NCI-H128 (cell line): Measurements from ENCODE around the gene FOS.
A peak's percentile ranks its signal among the peaks of the same experiment; 100 is the strongest.

Source experiments
- DNase-seq: peaks from one replicate; lab custom pipeline; 2025; ENCODE audit not compliant: unreplicated experiment; lab: John Stamatoyannopoulos, UW

FOS gene

DNA sequence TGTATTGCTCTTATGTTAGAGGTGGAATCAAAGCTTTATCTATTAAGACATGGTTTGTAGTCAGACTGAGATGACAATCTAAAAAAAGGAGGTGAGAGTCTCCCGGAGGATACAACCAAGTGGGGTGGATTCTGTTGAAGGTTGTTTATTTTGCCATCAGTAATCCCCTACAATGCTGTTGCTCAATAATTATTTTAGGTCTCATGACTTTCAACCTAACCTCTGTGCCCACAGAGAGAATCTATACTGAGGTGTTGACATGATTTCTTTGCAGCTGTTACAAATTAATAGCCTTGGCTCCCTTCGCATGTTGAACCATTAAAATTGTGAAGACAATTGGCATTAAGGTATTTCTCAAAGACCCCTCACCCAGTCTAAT lies 28.7 kb upstream of the FOS start:
- DNase-seq = no peak

DNA sequence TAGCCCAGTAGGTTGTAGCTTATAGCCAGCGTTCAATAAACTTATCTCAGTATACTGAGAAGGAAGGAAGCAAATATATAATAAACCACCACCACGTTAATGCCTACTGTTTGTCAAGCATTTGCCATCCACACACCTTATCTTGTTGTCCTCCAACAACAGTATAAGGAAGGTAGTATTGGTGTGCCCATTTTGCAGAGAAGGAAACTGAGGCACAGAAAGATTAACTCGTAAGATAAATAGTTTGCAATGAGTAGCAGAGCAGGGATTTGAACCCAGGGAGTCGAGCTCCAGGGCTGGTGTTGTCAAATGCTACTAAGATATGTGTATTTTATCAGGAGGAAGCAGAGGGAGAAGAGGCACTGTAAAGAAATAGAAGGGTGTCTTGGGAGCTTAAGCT lies 27.8 kb upstream of the FOS start:
- no peak for DNase-seq

DNA sequence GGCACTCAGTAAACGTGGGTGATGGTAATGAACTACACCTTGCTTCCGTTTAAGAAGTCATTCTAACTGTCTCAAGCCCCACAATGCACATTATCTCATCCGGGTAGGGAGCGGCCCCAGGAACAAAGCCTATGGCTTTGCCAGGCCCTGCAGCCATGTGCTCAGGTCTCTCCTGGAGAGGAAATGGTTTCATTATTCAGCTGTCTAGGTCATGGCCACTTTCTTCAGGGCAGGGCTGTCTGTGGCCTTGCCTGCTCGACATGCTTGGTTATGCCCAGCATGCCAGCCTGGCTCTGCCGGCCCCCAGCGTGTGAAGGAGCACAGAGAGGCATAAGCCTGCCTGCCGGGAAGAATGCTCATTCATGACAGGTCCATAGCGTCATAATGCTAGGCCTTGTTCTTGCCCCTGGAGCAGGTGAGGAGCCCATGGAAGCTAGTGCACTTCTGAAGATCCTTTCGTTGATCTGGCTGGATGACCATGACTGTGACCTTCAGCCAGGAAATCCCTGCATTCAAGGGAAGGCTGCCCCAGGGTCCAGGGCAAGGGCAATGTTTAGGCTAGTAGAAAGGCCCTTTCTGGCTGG lies 26.3 kb upstream of the FOS start:
- DNase-seq = no peak

DNA sequence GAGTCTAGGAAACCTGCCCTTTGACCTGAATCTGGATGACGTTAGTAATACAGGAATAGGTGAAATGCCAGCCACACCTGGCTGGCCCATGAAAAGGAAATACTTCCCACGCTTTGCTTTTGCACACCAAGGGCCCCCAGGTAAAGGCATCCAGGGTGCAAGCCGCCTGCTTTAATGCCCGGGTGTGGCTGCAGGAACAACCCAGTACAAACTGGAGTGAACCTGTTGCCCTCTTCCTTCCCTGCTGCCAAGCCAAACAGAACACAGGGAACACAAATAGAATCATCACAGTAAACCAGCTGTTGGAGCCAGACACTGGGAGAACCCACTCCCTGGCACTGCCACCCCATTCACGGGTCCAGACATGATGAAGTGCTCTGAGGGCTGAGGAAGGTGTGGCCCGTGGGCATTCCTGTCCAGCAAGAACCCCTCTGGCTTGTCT lies 24.2 kb upstream of the FOS start:
- DNase-seq = no peak

DNA sequence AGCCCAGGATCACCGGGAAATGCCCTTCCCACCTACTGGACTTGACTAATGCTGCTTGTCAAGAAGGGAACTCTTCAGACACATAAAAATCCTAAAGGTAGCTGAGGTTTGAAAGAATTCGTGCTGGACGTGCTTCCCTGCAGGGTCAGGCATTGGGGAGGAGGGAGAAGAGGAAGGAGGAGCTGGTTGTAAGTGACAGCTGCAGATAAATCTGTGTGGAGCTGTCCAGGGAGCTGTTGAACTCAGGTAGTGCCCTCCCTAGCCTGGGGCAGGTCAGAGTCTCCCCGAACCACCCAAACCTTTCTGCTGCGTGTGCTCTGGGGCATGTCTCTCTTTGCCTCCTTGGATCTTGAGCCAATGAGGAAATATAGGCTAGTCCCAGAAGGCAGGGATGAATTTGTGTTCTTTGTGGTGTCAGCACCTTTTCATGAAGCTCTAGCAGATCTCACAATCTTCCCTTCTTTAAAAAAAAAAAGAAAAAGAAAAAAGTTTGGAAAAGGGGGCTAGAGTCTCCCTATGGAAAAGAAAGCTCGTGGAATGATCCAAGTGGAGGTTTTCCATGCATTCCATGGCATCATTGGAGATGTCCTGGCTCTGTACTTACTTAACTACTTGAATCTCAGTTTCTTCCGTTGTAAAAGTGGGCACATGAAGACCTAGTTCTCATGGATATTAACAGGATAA lies 23.6 kb upstream of the FOS start:
- no peak for DNase-seq

DNA sequence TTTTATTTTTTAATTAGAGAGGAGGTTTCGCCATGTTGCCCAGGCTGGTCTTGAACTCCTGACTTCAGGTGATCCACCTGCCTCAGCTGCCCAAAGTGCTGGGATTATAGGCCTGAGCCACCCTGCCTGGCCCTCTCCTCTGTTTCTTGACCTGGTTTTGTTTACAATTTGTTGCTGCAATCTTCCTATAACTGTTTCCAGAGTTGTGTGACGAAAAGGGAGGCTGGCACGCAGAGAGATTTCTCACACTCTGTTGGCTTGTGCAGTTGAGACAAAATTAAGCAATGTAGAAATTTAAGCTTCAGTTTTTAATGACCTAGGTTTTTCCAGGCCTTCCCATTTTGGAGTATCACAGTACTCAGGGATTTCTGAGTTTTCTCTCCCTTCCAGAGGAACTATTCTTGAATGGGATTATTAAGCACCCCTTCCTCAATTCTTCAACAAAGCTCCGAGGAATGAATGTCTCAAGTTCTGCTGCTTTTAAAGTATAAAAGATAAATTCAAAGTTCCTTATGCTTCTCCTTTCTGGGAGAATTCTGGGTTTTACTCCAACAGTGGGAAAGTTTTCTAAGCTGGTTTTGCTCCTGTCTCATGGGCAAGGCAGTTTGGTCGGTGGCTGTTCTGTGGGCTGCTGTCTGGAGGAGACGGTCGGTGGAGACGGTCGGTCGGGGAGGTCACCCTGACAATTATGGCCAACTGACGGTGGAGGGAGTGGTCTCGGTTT lies 20.4 kb upstream of the FOS start:
- DNase-seq = no peak

DNA sequence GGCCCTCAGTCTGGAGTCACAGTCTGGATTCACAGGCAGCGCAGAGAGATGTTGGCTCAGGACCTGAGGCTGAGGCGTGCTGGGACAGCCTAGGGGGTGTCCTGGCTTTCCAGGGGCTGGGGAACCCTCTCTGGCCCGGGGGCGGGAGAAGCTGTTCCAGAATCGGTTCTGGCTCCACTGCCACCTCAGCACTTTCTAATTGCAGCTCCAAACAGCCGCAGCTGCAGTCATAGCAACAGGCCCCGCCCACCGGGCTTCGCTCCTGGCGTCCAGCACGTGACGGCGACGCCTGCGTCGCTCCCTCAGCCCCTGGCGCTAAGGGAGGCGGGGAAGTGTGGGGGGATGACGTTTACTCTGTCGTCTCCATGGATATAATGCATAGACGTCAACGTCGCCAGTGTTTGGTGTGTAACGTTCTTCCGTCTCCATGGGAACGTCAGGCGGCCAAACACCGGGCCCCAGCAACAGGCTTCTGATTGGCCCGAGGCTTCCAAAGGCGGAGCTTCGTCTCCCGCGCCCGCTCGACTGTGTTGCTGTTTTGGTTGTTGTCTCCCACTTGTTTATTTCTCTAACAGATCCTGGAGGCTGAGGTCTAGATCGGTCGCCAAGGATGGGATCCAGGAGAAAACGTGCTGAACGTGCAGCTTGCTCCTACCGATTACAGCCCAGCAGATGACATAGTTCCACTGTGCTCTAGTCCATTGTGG lies 19.7 kb upstream of the FOS start:
- DNase-seq = peak; percentile 98

DNA sequence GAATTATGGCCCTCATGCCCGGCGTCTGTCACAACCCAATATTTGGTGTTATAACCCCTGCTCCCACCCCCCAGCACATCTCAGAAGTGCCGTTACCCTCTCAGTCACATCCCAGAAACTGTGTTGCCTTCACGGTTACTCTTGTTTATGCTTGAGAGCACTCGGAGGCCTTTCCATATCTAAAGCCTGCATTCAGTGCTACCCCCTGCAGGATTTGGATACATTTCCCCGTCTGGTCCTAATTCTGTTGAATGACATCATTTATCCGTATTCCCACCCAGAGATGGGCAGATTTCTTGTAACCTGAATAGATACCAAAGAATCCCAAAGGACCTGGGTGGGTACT lies 19.1 kb upstream of the FOS start:
- peak; percentile 61 for DNase-seq

DNA sequence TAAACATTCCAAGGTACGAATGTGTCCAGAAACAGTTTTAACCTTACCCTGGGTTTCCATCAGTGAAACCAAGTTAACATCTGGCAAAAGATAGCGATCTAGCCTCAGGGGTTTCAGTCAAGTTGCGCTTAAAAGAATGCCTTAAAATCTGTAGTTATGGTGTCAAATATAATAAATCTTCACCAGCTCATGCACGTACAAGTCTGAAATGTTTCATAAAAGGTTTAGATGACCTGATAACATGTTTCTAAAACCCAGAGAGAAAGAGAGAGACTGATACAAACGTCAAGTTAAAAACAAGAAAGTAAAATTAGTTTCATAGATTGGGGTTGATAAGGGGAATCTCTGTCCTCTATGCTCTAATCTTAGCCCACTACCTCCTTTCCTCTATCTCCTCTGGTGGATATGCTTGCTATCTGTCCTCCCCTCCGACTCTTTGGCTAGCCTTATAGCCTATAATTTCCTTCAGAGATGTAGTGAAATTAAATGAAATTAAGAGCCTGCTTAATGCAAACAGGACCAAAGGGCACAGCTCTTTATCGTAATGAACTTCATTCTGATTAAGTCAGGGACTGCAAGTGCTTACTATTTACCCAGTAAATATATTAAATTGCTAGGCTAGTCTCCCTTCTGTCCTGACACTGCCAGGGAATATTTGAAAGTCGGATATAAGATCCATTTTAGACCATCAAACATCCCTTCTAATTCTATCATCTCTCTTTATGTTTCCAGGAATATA lies 18.4 kb upstream of the FOS start:
- DNase-seq = no peak

DNA sequence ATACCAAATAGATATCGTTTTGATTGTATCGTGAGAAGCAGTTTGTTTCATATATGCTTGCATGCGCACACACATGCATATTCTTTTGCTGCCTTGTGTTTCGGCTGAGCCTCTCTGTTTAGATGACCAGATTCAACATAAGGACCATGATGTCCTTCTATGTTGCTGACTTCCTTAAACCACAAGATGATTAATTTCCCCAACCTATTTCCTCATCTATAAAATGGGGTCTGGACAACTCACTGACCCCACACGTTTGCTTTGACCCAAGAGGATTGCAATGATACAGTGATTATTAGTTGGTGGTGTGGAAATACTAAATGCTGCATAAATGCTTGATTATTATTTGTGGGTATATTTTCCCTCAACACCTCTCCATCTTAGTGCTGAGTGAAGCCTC lies 16.8 kb upstream of the FOS start:
- no peak for DNase-seq

DNA sequence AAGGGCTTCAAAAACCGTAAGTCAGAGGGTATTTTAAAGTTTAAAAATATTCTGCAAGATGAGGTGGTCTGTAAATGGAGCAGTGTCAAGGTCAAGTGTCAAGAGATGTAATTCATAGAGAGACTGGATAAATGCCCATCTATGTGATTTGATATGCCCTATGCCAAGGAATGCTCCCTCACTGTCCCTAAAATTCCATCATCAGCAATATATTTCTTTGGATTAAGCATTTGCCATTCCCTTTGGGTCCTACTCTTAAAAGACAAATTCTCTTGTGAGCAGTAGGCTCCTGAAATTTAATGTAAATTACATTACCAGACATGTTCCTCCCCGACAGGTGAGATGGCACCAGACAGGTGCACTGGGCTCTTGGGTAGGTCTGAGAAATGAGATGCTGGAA lies 16.0 kb upstream of the FOS start:
- no peak for DNase-seq

DNA sequence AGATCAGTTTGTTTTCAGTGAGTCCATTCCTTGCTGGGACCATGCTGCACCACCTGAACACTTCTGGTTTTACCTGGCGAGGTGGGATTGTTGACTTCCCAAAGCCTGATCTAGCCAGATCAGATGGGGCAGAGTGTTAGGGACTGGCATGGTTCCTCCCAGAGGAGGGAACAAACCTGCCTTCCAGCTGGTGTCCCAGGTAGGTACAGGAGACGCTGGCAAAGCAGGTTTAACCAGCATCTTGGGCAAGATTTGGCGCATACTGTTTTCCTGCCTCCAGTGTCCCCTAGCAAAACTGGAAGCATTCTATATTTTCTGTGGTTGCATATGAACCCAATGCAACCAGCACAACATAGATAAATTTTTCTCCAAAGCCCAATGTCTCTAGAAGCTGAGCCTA lies 14.6 kb upstream of the FOS start:
- DNase-seq = no peak

DNA sequence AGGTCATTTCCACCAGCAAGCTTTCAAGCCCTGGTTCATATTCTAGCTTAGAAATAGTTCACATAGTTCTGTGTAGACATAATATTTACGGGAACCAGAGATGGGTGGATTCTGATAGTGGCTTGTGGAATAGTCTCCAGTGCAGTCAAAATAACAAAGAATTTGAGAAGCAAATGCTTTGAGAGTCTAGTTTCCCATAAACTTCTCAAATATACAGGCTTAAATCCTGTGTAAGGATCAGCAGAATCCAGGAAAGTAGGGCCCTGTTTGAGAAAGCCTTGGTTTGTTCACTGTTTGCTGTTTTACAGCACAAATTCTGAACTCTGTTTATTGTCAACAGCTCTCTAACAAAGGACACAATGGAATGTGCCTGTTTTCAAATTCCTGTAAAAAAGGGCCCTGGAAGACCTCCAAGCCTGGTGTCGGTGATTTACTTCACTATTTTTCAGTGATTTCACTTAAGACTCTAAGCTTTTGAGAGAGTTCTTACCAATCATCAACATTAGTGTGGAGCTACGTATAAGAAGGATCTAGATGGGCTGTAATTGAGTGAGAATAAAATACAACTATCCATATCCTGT lies 11.4 kb upstream of the FOS start:
- DNase-seq = no peak

DNA sequence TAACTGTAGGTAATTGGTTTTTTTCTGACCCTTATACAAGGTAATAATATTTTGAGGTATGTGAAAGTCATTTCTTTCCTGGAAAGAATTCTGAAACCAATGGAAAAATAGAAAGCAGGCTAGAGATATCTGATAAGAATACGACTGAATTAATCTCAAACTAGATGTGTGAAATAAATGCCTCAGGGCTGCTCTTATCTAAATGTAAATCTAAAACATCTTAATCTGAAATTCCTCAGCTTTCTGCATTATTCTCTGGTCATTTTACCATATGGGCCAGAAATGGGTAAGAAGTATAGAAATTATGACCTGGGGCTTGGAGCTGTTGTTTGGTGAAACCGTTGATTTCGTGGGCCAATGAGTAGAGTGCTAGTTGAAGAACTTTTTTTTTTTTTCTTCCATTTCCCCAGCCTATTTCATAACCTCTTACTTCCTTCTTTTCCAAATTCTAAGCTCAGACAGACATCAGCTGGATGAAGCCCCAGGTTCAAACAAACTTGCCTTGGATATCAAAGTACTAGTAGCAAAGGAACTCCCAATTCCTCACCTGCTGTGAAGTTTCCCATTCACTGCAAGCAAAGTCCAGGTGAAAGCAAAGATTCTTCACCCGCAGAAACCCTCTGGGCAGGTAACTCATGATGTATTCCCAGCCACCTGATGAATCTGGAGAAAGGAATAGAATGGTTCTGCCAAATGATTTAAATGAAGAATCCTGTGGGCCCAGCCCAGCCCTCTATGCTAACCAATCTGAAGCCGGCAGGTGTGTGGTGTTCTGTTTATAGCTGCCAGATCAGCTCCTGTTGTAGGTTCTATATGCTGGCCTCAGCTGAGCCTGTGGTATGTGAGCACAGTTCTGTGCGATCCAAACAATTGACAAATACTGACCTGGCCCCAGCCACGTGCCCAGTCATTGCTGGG lies 9.7 kb upstream of the FOS start:
- no peak for DNase-seq

DNA sequence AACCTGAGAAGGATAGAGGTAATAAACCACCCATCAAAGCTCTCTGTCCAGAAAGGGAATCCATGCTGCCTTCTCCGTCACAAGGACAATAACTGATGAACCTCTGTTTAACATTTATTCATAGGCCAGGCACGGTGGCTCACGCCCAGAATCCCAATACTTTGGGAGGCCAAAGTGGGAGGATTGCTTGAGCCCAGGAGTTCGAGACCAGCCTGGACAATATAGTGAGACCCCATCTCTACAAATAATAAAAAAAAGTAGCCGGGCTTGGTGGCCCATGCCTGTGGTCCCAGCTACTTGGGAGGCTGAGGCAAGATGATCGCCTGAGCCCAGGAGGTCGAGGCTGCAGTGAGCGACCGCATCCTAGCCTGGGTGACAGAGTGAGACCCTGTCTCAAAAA lies 7.1 kb upstream of the FOS start:
- no peak for DNase-seq

DNA sequence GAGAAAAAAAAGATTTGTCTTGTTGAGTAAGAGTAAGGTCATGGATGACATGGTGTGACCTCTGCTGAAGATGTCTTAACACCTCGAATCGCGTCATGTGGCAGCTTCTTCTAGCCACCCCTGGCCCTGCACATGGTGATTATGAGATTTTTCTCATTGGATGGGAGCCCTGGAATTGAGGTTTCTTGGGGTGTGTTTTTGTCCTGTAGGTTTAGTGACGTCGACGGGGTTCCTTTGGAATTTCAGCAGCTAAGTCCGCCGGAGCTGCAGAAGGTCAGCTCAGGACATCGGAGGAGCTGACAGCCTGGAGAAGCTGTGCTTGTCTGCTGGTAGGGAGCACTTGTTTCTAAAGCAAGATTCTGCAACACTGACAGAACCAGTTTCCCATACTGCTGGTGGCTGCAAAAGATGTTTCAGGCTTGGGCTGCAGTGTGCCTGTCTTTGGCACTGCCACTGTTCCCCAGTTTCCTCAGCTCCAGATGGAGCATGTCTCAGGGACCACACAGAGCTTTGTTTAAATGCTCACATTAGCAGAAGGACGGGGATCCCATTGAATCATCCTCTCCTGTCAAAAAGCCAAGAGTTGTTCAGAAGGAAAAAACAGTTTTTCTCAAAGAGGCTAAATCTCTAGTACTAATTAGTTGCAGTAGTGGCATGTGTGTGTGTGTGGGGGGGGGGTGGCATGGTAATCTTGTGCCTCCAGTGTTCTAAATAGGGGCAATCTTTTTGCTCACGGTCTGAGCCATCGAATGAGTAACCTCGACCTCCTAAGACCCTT lies 5.2 kb upstream of the FOS start:
- no peak for DNase-seq

DNA sequence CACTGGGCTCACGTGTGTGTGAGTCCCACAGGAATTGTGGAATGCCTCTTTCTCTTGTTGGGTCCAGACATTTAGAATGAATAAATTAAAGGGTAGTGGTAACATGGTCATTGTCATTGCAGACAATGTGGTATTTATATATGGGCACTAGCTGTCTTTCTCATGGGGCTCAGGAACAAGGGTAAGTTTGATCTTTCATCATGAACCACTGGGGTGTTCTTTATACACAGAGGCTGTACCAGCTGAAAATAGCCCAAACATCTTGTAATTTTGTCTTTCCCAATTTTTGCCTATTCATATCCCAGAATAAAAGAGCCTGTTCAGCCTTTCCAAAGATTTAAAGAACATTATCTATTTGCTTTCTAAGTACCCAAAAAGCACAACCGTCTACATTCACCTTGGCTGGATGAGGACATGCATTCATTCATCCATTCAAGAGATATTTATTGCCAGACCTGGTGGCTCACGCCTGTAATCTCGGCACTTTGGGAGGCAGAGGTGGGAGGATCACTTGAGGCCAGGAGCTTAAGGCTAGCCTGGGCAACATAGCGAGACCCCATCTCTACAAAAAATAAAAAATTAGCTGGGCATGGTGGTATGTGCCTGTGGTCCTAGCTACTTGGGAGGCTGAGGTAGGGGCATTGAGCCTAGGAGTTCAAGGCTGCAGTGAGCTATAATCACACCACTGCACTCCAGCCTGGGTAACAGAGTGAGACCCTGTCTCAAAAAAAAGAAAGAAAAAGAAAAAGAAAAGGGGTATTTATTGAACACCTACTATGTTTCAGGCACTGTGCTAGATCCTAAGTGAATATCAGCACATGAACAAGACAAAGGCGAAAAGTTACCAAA lies 4.4 kb upstream of the FOS start:
- no peak for DNase-seq

DNA sequence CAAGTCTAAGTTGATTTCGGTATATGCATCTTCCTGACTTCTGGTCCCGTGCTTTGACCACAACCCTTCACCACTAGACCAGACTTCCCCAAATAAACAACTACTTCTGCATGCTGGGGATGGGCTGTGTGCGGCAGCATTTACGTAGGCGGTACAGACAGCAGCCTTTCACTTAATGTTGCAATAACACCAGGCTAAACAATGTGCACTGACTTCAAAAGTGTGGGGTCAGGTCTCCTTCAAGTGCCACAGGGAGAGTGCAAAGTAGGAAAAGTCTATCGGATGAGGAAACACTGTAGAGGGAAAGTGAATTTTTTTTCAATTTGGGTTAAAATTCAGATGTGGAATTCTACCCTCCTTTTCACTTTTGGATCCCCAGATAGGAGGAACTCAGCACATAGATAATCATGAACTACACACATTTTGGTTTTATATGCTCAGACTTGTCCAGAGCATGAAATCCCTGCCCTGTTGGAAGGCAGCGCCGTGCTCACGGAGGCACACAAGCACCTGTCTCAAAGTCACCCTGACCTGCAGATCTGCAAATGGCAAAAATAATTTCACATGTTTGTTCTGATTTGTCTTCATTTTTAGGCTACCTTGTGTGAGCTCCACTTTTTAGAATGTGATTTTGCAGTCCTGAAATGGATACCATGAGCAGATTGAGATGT lies 3.6 kb upstream of the FOS start:
- DNase-seq = no peak
